Measurements from ENCODE around the gene ZNF296. TPM values are rescaled to one million over a fixed set of nuclear protein-coding genes. Genes with fewer than 3 reads are reported as not detected.

The ZNF296 gene
- total and polyA plus RNA-seq, 2 of the 13 experiments (the other 11 are each of a cell fraction or from before 2014, with no cell fraction given), result 0.26 to 0.62 TPM

DNA sequence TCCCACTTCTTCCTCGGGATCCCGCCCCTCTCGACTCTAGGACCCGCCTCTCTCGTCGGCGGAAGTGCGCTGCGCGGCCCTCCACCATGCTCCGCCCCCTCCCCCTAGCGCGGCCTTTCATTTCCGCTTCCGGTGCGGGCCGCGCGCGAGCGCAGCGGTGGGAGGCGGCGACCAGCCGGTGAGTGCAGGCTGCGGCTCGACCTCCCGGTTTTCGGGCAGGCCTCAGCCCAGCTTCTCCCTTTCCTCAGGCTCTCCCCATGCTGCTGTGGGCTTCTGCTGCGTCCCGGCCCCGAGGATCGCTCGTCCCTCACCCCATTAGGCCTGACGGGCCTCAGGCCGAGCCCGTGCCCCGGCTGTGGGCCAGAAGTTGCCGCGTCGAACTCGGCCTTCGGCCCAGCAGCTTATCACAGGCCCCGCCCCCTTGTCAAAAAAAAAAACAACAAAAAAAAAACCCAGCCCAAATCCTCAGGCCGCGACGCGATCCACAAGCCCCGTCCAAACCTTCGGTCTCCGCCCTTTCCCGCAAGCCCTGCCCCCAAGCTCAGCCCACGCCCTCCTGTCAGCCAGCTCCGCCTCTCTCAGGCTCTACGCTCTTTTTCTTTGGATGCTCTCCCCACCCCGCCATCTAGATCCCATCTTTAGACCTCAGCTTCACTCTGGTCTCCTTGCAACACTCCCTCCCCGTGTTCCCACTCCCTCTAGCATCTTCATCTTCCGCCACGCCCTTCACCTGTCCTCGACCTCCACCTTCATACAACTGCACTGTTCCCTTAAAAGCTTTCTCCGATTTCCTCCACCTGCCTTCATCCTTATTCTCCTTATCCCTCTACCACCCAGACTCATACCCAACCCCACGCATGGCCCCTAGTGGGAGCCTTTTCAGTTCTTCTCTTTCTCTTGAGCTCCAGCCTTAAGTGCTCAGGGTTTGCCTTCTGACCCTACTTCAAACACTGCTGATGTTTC is 37.1 kb downstream of the ZNF296 start, which contains the start of gene CLASRP (continued):
- TF ChIP-seq, protein P1, sequence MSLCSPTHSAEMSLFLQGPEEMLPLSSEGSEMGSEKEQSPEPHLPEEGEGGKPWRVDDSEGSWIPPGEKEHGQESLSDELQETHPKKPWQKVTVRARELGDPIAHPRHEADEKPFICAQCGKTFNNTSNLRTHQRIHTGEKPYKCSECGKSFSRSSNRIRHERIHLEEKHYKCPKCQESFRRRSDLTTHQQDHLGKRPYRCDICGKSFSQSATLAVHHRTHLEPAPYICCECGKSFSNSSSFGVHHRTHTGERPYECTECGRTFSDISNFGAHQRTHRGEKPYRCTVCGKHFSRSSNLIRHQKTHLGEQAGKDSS (CRISPR knock-in tag; IDR thresholded peaks at IDR 0.05; ENCODE audit: borderline replicate concordance, low read depth), result no peak
- TF ChIP-seq, protein P2, sequence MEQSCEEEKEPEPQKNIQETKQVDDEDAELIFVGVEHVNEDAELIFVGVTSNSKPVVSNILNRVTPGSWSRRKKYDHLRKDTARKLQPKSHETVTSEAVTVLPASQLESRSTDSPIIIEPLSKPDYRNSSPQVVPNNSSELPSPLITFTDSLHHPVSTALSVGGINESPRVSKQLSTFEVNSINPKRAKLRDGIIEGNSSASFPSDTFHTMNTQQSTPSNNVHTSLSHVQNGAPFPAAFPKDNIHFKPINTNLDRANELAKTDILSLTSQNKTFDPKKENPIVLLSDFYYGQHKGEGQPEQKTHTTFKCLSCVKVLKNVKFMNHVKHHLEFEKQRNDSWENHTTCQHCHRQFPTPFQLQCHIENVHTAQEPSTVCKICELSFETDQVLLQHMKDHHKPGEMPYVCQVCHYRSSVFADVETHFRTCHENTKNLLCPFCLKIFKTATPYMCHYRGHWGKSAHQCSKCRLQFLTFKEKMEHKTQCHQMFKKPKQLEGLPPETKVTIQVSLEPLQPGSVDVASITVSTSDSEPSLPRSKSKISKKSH (CRISPR knock-in tag; IDR thresholded peaks at IDR 0.05; ENCODE audit: borderline replicate concordance), result no peak
- TF ChIP-seq, protein P3, sequence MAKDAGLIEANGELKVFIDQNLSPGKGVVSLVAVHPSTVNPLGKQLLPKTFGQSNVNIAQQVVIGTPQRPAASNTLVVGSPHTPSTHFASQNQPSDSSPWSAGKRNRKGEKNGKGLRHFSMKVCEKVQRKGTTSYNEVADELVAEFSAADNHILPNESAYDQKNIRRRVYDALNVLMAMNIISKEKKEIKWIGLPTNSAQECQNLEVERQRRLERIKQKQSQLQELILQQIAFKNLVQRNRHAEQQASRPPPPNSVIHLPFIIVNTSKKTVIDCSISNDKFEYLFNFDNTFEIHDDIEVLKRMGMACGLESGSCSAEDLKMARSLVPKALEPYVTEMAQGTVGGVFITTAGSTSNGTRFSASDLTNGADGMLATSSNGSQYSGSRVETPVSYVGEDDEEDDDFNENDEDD (CRISPR knock-in tag; IDR thresholded peaks at IDR 0.05; ENCODE audit: borderline replicate concordance), result peak; percentile 53; the same call in 1 of the 2 replicates
- TF ChIP-seq NPAS2 (CRISPR knock-in tag; IDR thresholded peaks at IDR 0.05; ENCODE audit: borderline replicate concordance) (no peak), NR3C1 (CRISPR knock-in tag; IDR thresholded peaks at IDR 0.05) (no peak), NRL (CRISPR knock-in tag; IDR thresholded peaks at IDR 0.05; ENCODE audit: borderline replicate concordance) (peak; percentile 73; the same call in 1 of the 2 replicates), SMAD1 (CRISPR knock-in tag; IDR thresholded peaks at IDR 0.05; ENCODE audit: borderline replicate concordance, low read depth) (peak; percentile 50; the same call in 1 of the 2 replicates), ZNF180 (CRISPR knock-in tag; IDR thresholded peaks at IDR 0.05; ENCODE audit: borderline replicate concordance, low read depth) (0 out of 2 replicates have a peak, but pooled peaks have one; percentile 47), ZNF501 (CRISPR knock-in tag; IDR thresholded peaks at IDR 0.05) (peak; percentile 85), ZNF350 (CRISPR knock-in tag; IDR thresholded peaks at IDR 0.05; ENCODE audit: borderline replicate concordance, low read depth) (peak; percentile 72; the same call in 1 of the 2 replicates)
- TF ChIP-seq, protein P4, sequence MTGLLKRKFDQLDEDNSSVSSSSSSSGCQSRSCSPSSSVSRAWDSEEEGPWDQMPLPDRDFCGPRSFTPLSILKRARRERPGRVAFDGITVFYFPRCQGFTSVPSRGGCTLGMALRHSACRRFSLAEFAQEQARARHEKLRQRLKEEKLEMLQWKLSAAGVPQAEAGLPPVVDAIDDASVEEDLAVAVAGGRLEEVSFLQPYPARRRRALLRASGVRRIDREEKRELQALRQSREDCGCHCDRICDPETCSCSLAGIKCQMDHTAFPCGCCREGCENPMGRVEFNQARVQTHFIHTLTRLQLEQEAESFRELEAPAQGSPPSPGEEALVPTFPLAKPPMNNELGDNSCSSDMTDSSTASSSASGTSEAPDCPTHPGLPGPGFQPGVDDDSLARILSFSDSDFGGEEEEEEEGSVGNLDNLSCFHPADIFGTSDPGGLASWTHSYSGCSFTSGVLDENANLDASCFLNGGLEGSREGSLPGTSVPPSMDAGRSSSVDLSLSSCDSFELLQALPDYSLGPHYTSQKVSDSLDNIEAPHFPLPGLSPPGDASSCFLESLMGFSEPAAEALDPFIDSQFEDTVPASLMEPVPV (CRISPR knock-in tag; IDR thresholded peaks at IDR 0.05), result peak; percentile 78; the same call in 1 of the 2 replicates
- TF ChIP-seq, protein P5, sequence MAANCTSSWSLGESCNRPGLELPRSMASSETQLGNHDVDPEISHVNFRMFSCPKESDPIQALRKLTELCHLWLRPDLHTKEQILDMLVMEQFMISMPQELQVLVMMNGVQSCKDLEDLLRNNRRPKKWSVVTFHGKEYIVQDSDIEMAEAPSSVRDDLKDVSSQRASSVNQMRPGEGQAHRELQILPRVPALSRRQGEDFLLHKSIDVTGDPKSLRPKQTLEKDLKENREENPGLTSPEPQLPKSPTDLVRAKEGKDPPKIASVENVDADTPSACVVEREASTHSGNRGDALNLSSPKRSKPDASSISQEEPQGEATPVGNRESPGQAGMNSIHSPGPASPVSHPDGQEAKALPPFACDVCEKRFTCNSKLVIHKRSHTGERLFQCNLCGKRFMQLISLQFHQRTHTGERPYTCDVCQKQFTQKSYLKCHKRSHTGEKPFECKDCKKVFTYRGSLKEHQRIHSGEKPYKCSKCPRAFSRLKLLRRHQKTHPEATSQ (CRISPR knock-in tag; IDR thresholded peaks at IDR 0.05; ENCODE audit: borderline replicate concordance), result no peak
- TF ChIP-seq, protein P6, sequence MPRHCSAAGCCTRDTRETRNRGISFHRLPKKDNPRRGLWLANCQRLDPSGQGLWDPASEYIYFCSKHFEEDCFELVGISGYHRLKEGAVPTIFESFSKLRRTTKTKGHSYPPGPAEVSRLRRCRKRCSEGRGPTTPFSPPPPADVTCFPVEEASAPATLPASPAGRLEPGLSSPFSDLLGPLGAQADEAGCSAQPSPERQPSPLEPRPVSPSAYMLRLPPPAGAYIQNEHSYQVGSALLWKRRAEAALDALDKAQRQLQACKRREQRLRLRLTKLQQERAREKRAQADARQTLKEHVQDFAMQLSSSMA (CRISPR knock-in tag; IDR thresholded peaks at IDR 0.05), result no peak; the same call in 1 of the 2 replicates
- TF ChIP-seq, protein P7, sequence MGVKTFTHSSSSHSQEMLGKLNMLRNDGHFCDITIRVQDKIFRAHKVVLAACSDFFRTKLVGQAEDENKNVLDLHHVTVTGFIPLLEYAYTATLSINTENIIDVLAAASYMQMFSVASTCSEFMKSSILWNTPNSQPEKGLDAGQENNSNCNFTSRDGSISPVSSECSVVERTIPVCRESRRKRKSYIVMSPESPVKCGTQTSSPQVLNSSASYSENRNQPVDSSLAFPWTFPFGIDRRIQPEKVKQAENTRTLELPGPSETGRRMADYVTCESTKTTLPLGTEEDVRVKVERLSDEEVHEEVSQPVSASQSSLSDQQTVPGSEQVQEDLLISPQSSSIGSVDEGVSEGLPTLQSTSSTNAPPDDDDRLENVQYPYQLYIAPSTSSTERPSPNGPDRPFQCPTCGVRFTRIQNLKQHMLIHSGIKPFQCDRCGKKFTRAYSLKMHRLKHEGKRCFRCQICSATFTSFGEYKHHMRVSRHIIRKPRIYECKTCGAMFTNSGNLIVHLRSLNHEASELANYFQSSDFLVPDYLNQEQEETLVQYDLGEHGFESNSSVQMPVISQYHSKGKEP (CRISPR knock-in tag; IDR thresholded peaks at IDR 0.05), result peak; percentile 7; the same call in 1 of the 2 replicates
